Measurements from ENCODE around the gene XPNPEP2. TPM values are rescaled to one million over a fixed set of nuclear protein-coding genes. Genes with fewer than 3 reads are reported as not detected.
A peak's percentile ranks its signal among the peaks of the same experiment; 100 is the strongest.

Gene XPNPEP2
- polyA plus RNA-seq, 3 donors, result 0.19 TPM; not detected in 2

GRCh38 chrX:129788527-129788926, 49.7 kb downstream of the XPNPEP2 start:
- WGBS (ENCODE audit: insufficient coverage), result 42% methylated on average over 3 of the region's 6 CpGs
- intact Hi-C loops (cut with micrococcal nuclease), result no loop called here

GRCh38 chrX:129790146-129790545, 51.4 kb downstream of the XPNPEP2 start:
- TF ChIP-seq, protein P1, sequence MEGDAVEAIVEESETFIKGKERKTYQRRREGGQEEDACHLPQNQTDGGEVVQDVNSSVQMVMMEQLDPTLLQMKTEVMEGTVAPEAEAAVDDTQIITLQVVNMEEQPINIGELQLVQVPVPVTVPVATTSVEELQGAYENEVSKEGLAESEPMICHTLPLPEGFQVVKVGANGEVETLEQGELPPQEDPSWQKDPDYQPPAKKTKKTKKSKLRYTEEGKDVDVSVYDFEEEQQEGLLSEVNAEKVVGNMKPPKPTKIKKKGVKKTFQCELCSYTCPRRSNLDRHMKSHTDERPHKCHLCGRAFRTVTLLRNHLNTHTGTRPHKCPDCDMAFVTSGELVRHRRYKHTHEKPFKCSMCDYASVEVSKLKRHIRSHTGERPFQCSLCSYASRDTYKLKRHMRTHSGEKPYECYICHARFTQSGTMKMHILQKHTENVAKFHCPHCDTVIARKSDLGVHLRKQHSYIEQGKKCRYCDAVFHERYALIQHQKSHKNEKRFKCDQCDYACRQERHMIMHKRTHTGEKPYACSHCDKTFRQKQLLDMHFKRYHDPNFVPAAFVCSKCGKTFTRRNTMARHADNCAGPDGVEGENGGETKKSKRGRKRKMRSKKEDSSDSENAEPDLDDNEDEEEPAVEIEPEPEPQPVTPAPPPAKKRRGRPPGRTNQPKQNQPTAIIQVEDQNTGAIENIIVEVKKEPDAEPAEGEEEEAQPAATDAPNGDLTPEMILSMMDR (IDR thresholded peaks at IDR 0.05), result no peak
- Histone ChIP-seq H3K4me3 (replicated peaks in 1 of 3; ENCODE audit: low read depth in 2 of 3, low read length in 3 of 3) (no peak overlapping the region), H3K4me2 (replicated peaks; ENCODE audit: extremely low read depth, low read length, poor library complexity, severe bottlenecking) (no peak overlapping the region), H3K9me3 (replicated peaks in 1 of 2; ENCODE audit: control insufficient read depth in 1 of 2, insufficient read depth in 1 of 2, low read length in 2 of 2) (no peaks in the 10 kb centered on the region), H3K4me1 (ENCODE audit: control insufficient read depth in 1 of 2, insufficient read depth in 2 of 2, low read length in 2 of 2) (peaks cover 17 to 24% of the 10 kb centered on the region in 2 donors), H3K79me2 (ENCODE audit: insufficient read depth, low read length) (peaks cover 52% of the 10 kb centered on the region), H3K36me3 (replicated peaks in 1 of 2; ENCODE audit: control insufficient read depth in 1 of 2, insufficient read depth in 2 of 2, low read length in 2 of 2) (peaks cover 77 to 78% of the 10 kb centered on the region in 2 donors), H2AFZ (ENCODE audit: insufficient read depth, low read depth, low read length, poor library complexity, severe bottlenecking) (no peak overlapping the region), H3K27me3 (ENCODE audit: control insufficient read depth in 2 of 2, insufficient read depth in 2 of 2, low read length in 2 of 2) (no peaks in the 10 kb centered on the region), H3K27ac (ENCODE audit: low read depth in 1 of 2, low read length in 2 of 2) (no peak overlapping the region), H3K9ac (ENCODE audit: insufficient read depth, low read length, poor library complexity, severe bottlenecking) (no peak overlapping the region), H4K20me1 (ENCODE audit: insufficient read depth, low read length) (peaks cover 95% of the 10 kb centered on the region)
- peak overlapping the region in 2 of 7 donors; percentile 48 to 76 for H3K27ac Mint-ChIP-seq
- WGBS (ENCODE audit: insufficient coverage), result no CpG with 5 or more reads among the region's 3 CpGs
- H3K4me1 Mint-ChIP-seq, result peaks cover 34% of the 10 kb centered on the region
- H3K9me3 Mint-ChIP-seq, result no peaks in the 10 kb centered on the region
- DNase-seq, result no peak
- H3K36me3 Mint-ChIP-seq, result peaks cover 63 to 81% of the 10 kb centered on the region in 2 donors
- peaks cover 0 to 2% (median 0%) of the 10 kb centered on the region in 3 donors for H3K27me3 Mint-ChIP-seq (ENCODE audit: low read depth in 3 of 3)
- no peak overlapping the region for H3K4me3 Mint-ChIP-seq
- intact Hi-C loops (cut with micrococcal nuclease), result no loop called here

More at GRCh38 chrX:129788527-129788926, 49.7 kb downstream of the XPNPEP2 start:
- peaks cover 63 to 67% of the 10 kb centered on the region in 2 donors for H3K36me3 ChIP-seq (replicated peaks in 1 of 2; ENCODE audit: control insufficient read depth in 1 of 2, insufficient read depth in 2 of 2, low read length in 2 of 2)
- peaks cover 33 to 40% of the 10 kb centered on the region in 2 donors for H3K4me1 ChIP-seq (ENCODE audit: control insufficient read depth in 1 of 2, insufficient read depth in 2 of 2, low read length in 2 of 2)
- no peaks in the 10 kb centered on the region for H3K27me3 ChIP-seq (ENCODE audit: control insufficient read depth in 2 of 2, insufficient read depth in 2 of 2, low read length in 2 of 2)
- no peak overlapping the region for H3K9ac ChIP-seq (ENCODE audit: insufficient read depth, low read length, poor library complexity, severe bottlenecking)
- no peak overlapping the region for H3K4me3 ChIP-seq (replicated peaks in 1 of 3; ENCODE audit: low read depth in 2 of 3, low read length in 3 of 3)
- no peak overlapping the region for H3K4me2 ChIP-seq (replicated peaks; ENCODE audit: extremely low read depth, low read length, poor library complexity, severe bottlenecking)
- Mint-ChIP-seq H3K27ac (peak overlapping the region in 6 of 7 donors; percentile 22 to 81 (median 69)), H3K36me3 (peaks cover 63 to 77% of the 10 kb centered on the region in 2 donors), H3K9me3 (no peaks in the 10 kb centered on the region), H3K4me1 (peaks cover 44% of the 10 kb centered on the region), H3K4me3 (no peak overlapping the region), H3K27me3 (ENCODE audit: low read depth in 3 of 3) (peaks cover 0 to 4% (median 0%) of the 10 kb centered on the region in 3 donors)
- H3K79me2 ChIP-seq (ENCODE audit: insufficient read depth, low read length), result peaks cover 68% of the 10 kb centered on the region
- DNase-seq, result no peak
- peak overlapping the region; percentile 17 to 31 for H3K27ac ChIP-seq (ENCODE audit: low read depth in 1 of 2, low read length in 2 of 2)
- peaks cover 87% of the 10 kb centered on the region for H4K20me1 ChIP-seq (ENCODE audit: insufficient read depth, low read length)
- H2AFZ ChIP-seq (ENCODE audit: insufficient read depth, low read depth, low read length, poor library complexity, severe bottlenecking), result no peak overlapping the region
- H3K9me3 ChIP-seq (replicated peaks in 1 of 2; ENCODE audit: control insufficient read depth in 1 of 2, insufficient read depth in 1 of 2, low read length in 2 of 2), result no peaks in the 10 kb centered on the region
- TF ChIP-seq, protein P1 (IDR thresholded peaks at IDR 0.05), result no peak
